GM19035 (cell line): ENCODE measurements around the gene CTNND2.
"Not testable (repeated sequence)": the region's sequence is repeated elsewhere in the genome, so short reads cannot be mapped to it uniquely, and the experiment has no call there.

Source experiments
- ATAC-seq: cut with Tn5 transposase; IDR thresholded peaks from one replicate; pipeline ENCODE4 v1.9.1; 2021; ENCODE audit not compliant: unreplicated experiment

CTNND2 gene

DNA sequence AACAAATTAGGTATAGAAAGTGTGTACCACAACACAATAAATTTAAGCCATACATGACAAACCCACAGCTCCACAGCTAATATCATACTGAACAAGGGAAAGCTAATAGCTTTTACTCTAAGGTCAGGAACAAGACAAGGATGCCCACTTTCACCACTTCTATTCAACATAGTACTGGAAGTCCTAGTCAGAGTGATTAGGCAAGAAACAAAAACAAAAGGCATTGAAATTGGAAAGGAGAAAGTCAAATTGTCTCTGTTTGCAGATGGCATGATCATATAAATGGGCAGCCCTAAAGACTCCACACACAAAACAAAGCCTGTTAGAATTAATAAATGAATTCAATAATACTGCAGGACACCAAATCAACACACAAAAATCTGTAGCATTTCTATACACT lies 548.8 kb downstream of the CTNND2 start:
- ATAC-seq: no peak

DNA sequence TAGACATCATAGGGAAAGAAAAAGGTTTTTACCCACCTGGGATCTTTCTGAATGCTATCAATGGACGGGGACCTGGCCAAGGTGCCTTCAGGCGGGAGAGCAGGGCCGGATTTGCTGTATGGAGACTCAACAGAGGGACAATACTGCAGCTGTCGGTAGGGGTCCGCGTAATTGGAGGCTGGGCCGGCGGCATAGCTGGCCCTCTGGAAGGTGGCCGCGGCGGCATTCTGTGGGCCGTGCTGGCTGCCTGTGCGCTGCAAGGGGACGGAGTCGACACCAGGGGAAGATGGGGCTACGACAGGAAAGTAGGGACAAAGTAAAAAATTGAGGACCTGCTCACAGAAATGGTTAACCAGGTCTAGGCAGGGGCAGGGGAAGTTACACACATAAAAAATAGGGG lies 557.9 kb downstream of the CTNND2 start:
- ATAC-seq: no peak

DNA sequence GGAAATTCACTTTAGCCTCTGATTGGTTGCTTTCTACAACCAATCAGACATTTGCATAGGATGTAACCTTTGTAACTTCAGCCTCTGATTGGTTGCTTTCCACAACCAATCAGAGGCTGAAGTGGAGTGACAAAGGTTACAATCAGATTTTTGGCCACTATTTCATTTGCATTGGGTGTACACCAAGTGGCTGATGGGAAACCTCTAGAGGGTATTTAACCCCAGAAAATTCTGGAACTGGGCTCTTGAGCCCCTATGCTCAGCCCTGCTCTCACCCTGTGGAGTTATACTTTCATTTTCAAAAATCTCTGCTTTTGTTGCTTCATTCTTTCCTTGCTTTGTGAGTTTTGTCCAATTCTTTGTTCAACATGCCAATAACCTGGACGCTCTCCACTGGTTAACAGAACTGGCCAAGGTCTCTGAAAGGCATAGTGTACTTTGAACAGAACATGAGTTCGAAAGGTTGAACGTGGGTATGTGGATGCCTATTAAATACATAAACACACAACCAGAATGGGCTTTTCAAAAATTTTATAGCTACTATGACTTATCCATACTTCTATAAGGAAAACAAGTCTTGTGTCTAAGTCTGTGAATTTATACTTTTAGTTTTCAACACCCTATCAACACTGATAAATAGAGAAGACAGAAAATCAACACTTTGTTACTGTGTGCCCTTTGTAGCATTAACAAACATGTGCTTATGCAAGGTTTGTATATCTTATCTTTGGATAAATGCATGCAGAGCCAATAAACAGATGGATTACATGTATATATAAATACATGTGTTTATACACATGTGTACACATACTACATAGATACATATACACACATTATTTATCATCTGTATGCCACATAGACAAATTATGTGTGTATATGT lies 568.1 kb downstream of the CTNND2 start:
- ATAC-seq: no peak

DNA sequence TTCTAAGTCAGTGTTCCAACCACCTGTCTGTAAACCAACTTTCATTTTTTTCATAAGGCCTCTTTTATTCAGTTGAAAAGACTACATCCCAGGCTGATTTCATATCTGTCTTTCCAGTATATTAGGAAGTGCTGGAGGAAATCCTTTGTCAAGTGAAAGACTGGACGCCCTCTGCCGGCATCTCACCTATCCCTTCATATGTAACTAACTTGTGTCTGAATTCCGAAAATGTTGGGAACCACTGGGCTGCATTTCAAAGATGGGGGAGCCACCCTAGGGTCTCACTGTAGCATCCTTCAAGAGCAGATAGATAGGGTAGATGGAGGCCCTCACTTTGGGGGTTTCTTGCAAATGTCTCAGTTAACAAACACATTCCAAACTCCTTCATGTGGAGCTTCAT lies 569.8 kb downstream of the CTNND2 start:
- ATAC-seq: no peak

DNA sequence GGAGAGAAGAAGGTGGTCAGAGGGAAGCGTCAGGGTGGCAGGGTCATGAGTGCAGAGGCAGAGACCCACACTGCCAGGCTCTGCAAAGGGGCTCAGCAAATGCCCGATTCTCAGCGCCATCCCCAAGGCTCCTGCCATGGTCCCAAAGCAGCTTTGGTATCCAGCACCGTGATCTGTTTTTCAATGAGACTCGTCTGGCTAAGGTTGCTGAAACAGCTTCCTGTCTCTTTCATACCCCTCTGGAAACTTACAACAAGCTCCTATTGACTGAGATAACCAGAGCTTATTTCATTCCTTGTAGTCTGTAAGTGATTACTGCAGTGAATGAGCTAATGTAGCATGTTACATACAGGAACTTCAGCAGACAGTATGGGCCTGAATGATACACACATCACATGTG lies 574.6 kb downstream of the CTNND2 start:
- ATAC-seq: no peak

DNA sequence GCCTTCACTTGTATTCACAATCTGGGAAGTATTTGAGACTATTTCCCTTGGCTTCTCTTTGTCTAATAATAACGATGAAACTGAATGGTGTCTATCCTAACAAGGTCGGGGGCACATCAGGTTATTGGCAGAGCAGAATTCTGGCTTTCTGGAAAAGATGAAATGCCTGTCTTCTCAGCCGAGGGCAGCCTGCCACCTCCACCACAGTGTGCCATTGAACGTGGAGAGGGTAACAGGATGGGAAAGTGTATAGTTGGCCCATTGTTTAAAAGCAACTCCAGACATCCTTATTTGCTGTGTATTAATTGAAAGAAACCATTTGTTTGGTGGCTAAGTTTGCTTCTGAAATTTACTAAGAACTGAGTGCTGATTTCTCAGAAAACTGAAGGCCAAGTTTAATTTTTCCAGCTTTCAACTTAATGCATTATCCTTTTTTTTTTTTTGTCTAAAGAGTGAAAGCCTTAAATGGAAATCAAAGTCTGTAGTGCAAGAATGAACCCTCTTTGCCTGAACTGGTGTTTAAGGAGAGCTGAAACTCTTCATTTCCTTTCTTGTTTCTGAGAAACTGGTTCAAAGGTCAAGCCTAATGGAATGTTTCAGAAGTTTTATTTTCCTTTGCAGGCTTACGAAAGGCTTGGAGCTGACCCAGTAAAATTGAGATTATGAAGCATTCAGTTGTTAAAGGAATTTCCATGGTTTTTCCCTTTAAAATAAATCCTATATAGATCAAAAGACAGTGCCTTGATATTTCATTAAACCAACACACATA lies 579.5 kb downstream of the CTNND2 start:
- ATAC-seq: no peak

DNA sequence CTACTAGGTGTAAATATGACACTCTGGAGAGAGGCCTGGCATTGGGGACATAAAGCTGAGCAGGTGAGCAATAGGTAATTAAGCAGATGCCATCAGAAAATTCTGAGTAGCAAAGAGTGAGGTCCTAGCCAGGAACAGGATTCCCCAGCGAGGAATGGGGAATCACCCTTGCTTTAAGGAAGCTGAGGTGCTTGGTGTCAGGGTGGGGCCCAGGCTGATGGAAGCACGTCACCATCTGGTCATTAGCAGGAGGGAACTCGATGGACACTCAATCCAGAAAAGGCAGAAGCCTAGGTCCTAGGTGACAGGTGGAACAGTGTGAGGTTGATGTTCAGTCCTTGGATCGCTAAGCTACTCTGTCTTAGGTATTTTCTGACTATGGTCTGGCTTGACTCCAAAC lies 580.5 kb downstream of the CTNND2 start:
- ATAC-seq: no peak

DNA sequence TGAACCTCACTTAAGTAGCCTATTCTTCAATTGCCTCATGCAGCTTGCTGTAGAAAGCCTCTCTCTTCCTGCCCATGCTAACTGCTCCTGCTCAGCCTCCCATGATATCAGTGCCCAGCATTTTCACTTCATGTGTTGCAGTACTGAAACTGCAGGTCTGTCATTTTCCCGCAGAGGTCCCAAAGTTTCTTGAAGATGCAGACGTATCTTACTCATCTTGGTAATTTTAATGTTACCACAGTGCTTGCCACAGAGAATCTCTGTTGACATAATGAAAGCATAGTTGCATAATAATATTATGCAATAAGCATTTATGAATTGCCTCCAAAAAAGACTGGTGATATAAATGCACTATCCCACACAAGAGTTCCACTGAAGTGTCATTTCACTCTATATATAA lies 582.1 kb downstream of the CTNND2 start:
- no peak for ATAC-seq

DNA sequence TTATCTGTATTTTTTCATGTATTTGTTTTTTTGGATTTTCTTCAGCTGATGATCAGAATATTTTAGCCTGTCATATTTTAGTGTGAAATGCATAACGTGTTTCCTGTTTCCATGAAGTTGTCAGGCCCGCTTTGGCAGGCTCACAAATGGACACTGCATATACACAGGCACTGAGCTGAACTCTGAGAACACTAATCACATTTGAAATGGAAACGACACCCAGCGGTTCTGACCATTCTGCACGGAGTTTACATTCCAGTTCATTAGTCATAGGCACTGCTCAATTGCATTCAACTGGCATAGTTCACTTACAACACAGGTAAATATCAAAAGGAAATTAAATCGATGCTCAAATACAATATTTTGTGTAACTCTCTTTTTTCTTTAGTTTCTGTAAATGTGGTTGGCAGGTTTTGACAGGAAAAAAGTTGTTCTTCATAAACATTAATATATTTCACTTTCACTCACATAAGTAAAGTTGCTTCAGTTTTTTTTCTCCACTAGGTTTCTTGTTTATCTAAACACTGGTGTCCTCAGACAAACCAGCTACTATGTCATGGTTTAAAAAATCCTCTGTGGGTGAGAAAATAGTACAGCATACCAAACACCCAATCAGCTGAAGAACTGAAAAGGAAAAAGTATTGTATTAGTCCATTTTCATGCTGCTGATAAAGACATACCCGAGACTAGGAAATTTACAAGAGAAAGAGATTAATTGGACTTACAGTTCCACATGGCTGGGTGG lies 584.2 kb downstream of the CTNND2 start:
- ATAC-seq: no peak

DNA sequence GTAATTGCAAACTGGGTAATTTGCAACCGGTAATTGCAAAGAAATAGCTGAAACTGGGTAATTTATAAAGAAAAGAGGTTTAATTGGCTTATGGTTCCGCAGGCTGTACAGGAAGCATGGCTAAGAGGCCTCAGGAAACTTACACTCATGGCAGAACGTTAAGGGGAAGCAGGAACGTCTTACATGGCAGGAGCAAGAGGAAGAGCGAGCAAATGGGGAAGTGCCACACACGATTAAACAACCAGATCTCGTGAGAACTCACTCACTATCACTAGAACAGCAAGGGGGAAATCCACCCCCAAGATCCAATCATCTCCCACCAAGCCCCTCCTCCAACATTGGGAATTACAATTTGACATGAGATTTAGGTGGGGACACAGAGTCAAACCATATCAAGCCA lies 590.6 kb downstream of the CTNND2 start:
- not testable (repeated sequence) for ATAC-seq

DNA sequence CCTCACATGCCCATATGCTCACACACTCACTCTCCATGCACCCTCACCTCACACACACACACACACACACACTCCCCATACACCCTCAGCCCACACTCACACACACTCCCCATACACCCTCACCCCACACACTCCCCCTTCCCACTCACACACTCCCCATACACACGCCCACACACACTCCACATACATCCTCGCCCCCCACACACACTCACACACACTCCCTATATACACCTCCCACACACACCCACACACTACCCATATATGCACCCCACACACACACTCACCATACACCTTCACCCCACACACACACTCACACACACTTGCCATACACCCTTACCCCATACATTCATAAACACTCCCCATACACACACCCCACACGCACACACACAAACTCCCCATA lies 592.5 kb downstream of the CTNND2 start:
- no peak for ATAC-seq

DNA sequence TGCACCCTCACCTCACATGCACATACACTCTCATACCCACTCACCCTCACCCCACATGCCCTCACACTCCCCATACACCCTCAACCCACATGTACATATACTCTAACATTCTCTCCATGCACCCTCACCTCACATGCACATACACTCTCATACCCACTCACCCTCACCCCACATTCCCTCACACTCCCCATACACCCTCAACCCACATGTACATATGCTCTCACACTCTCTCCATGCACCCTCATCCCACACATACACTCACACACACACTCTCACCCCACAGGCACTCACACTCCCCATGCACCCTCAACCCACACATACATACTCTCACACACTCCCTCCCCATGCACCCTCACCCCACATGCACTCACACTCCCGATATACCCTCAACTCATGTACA lies 593.0 kb downstream of the CTNND2 start:
- ATAC-seq: no peak

DNA sequence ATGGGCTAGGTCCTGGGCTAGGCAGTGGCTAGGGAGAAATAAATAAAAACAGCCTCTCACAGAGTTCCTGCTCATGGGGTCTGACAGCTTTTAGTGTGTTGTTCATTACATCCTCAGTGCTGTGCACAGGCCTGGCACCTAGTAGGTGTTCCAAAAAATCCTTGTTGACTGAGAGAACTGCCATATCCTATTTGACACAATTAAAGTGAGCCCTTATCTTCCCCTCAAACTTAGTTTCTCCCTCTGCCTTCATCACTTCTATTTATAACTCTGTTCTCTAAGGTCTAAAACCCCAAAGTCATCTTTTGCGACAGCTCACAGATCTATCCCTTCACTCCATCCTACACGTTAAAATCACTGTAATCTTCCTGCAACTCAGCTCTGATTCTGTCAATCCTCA lies 594.1 kb downstream of the CTNND2 start:
- ATAC-seq: no peak

DNA sequence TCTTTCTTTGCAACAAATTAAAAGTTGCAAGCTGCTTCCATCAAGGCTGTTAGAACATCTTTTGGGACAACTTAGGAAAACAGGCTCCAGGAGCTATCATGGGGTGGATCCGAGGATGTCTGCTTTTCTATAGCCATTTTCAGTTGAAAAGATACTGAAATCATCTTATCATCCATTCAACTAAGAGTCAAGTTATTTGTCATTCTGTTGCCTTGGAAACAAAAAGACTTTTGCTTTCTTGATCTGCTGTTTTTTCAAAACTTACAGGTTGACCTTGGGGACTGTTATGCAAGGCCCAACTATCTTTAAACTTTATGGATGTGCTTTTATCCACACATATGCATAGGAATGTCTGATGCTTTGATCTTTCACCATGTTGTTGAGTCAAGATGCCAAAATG lies 597.9 kb downstream of the CTNND2 start:
- ATAC-seq: no peak

DNA sequence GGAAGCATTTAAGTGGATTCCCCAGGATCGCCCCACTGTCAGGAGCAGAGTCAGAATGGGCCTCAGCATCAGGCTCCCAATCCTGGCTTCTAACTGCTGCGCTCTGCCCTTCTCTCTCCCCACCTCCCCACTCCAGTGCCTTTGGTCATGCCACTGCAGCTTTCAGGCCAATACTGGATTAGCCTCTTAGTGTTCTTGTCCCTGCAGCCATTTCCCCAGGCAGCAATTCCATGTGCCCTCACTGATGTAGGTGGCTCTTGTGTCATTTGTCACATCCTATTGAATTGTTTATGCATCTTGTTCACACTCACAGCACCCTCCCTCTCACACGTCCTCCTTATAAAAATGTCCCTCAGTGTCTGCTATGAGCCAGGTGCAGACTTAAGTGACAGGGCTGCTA lies 599.0 kb downstream of the CTNND2 start:
- no peak for ATAC-seq

DNA sequence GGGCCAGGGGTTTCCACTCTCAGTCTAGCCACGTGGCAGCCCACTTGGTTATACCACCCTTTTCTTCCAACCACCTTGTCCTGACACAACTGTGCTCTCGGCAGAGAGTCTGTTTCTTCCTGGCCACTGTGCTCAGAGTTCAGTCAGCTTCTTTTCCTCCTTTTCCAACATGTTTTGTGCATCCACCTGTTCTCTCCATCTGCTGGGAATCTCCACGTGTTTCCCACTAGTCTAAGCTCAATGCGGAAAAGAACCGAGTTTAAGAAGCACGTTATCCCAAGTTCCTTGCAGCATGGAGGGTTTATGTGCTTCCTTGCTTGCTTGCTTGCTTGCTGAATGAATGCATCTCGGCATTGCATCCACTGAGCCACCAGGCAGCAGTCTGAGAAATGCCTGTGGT lies 599.6 kb downstream of the CTNND2 start:
- no peak for ATAC-seq

DNA sequence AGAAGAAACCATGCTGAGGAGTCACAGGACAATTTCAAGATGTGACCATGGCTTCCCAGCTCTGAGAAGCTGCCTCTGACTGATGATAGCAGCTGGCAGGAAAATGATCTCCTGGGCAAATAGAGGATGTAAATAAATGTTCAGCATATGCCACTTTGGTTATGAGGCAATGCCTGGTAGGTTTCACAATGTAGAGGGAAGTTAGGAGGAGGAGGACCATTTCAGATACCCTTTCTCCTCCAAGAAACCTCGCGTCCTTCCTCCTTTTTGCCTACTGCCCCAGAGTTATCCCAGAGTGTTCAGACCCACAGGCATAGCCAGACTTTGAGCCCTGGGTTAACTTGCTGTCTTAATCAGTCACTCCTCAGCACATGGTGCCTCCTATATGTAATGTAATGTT lies 601.6 kb downstream of the CTNND2 start:
- ATAC-seq: no peak

DNA sequence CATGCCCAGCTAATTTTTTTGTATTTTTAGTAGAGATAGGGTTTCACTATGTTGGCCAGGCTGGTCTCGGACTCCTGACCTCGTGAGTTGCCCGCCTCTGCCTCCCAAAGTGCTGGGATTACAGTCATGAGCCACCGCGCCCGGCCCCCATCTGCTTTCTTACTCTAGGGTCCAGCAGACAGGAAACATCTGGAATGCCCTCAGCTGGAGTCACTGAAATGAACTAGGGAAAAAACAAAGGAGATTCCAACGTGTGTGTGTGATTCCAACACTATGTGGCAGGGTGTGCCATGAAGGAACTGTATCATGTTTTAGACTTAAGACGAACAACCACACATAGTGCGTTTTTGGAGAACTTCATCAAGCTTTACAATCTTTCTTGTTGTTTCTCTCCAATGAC lies 603.1 kb downstream of the CTNND2 start:
- ATAC-seq: no peak

DNA sequence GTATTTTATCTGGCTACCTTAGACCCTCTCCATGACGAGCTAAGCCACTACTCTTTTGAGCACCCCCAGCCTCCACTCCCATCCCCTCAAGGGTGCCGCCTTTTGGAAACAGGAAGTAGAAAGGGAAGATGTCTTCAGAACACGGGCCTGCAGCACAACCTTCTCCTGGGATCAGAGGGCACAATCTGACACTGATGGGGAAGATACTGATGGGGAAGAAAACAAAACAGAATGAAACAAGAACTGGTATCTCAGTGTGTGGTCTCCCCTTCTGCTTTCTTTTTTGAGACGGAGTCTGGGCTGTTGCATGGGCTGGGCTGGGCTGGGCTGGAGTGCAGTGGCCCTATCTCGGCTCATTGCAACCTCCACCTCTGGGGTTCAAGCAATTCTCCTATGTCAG lies 603.5 kb downstream of the CTNND2 start:
- ATAC-seq: no peak

DNA sequence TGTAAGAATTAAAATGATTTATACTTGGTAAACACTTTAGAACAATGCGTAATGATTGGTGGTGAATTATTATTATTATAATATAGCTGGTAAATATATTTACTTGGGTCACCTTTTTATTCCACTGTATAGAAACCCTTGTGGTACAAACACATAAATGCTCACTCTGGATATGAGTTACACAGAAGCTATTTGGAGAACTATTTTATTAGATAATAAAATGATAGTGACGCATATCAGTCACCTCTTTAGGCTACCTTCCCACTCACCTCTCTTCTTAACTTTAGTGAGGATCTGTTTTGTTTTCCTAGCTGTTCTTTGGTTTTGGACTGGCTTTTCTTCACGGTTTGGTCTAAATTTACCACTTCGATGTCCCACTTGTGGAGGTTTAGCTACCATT lies 605.4 kb downstream of the CTNND2 start:
- no peak for ATAC-seq

DNA sequence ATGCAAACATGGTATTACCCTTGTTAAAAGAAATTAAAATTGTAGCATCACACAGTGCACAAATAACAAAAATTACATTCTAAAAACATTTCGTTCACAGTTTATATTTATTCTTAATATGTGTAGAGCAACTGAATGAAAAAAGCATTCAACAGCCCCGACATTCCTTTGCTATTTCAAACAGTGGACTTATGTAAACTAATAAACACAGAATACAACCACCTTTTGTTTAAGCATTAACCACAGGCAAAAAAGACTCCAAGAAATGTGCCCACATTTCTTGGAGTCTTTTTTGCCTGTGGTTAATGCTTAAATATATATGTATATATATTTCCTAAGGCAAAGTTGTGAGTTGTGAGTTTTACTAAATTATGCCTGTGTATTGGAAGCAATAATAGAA lies 610.7 kb downstream of the CTNND2 start:
- no peak for ATAC-seq
